Coronary artery (tissue), 2 donors: ENCODE measurements around the gene CTCF.

Source experiments
- DNase-seq: peaks from one replicate; pipeline ENCODE4 v3.0.0-alpha.2; 2017; ENCODE audit warnings: low spot score
- H3K27ac ChIP-seq, 2 donors: fragments of 200-600 bp; sonication (generic); one replicate each; pipeline ENCODE4 v1.5.1; 2016 to 2019
- H3K4me3 ChIP-seq: fragments of 200-600 bp; sonication (generic); 2 replicates; pipeline ENCODE4 v1.5.1; 2016; ENCODE audit warnings: mild to moderate bottlenecking, moderate library complexity
- CTCF ChIP-seq: fragments of 200-600 bp; sonication (generic); IDR thresholded peaks from one replicate; pipeline ENCODE4 v1.5.1; 2019; ENCODE audit warnings: antibody characterized with exemption

Gene CTCF

GRCh38 chr16:67657017-67657608 is 94.8 kb downstream of the CTCF start:
- DNase-seq: no peak
- no peak for TF ChIP-seq CTCF

GRCh38 chr16:67657751-67658518 is 95.6 kb downstream of the CTCF start:
- no peak for DNase-seq
- TF ChIP-seq CTCF: no peak
- Histone ChIP-seq H3K4me3 (no peak overlapping the region), H3K27ac (no peak overlapping the region)

More at GRCh38 chr16:67657017-67657608, 94.8 kb downstream of the CTCF start:
- H3K27ac ChIP-seq: no peak overlapping the region
- H3K4me3 ChIP-seq: no peak overlapping the region

- TF ChIP-seq CTCF: no peak
- DNase-seq: no peak
- H3K27ac ChIP-seq: no peak overlapping the region
- H3K4me3 ChIP-seq: peak overlapping the region; percentile 96
Observed at GRCh38 chr16:67658849-67659674, 96.7 kb downstream of the CTCF start.

- peak; percentile 94 for DNase-seq
- TF ChIP-seq CTCF: no peak
- H3K4me3 ChIP-seq: peak within 1 kb of the TSS; percentile 96
- H3K27ac ChIP-seq: peak within 1 kb of the TSS; percentile 90 to 93
Observed at GRCh38 chr16:67659675-67660563, 97.6 kb downstream of the CTCF start, which contains the start of gene ACD. TSS of gene ACD (minus strand) at chr16:67660260. CDS start at chr16:67660220, 40 bp downstream.

- peak; percentile 97 for DNase-seq
- Histone ChIP-seq H3K27ac (peak within 1 kb of the TSS; percentile 90 to 93), H3K4me3 (peak within 1 kb of the TSS; percentile 96)
- no peak for TF ChIP-seq CTCF
Observed at GRCh38 chr16:67660564-67661028, 98.3 kb downstream of the CTCF start, which contains the start of gene PARD6A. TSS of gene PARD6A (plus strand) at chr16:67660960. CDS start at chr16:67661039, 79 bp downstream.
